OCI-LY3 (cell line): ENCODE results near the gene AIFM1.

ENCODE experiments used
- CTCF ChIP-seq: fragments of 200-600, 300-600 bp; sonication (generic); IDR thresholded peaks from 2 replicates; pipeline ENCODE4 v1.5.1; 2014; ENCODE audit warnings: antibody characterized with exemption, low read length, low read depth
- EZH2phosphoT487 ChIP-seq: fragments of 200-600 bp; shearing (Covaris generic); IDR thresholded peaks from 2 replicates; pipeline ENCODE4 v1.6.1; 2018; ENCODE audit warnings: antibody characterized with exemption, mixed run types, low read depth

GRCh38 chrX:130086447-130087206, 79.0 kb downstream of the AIFM1 start:
- TF ChIP-seq CTCF (peak; percentile 9; the same call in 1 of the 2 replicates), EZH2phosphoT487 (no peak)
